DMS114 treated with DMSO at 0.1 percent for 48 hours (cell line): Measurements from ENCODE around the gene SMR3A.

Experiments
- DNase-seq: peaks from one replicate; lab custom pipeline; 2025; ENCODE audit not compliant: unreplicated experiment; lab: John Stamatoyannopoulos, UW

The SMR3A gene

GRCh38 chr4:70360460-70360859, at the start of gene SMR3A:
Gene SMR3A, plus strand, starts transcription at chr4:70360760. Its CDS starts 1,356 bp downstream, at chr4:70362116.
- no peak for DNase-seq

GRCh38 chr4:70313736-70314135, 46.8 kb upstream of the SMR3A start:
- no peak for DNase-seq

- DNase-seq: no peak
Observed at GRCh38 chr4:70315928-70316327, 44.6 kb upstream of the SMR3A start.

GRCh38 chr4:70326052-70326451, 34.5 kb upstream of the SMR3A start:
- DNase-seq: no peak

- DNase-seq: no peak
Observed at GRCh38 chr4:70334681-70335080, 25.9 kb upstream of the SMR3A start, which contains the start of gene CABS1. Gene CABS1, plus strand, starts transcription at chr4:70334981. Its CDS starts 59 bp downstream, at chr4:70335040.

- no peak for DNase-seq
Observed at GRCh38 chr4:70336043-70336442, 24.5 kb upstream of the SMR3A start.

- DNase-seq: no peak
Observed at GRCh38 chr4:70337886-70338420, 22.6 kb upstream of the SMR3A start.

- DNase-seq: no peak
Observed at GRCh38 chr4:70356185-70356584, 4.4 kb upstream of the SMR3A start.

- DNase-seq: no peak
Observed at GRCh38 chr4:70359115-70359661, 1.4 kb upstream of the SMR3A start.

GRCh38 chr4:70364002-70364401, 3.4 kb downstream of the SMR3A start:
- DNase-seq: no peak

GRCh38 chr4:70365479-70365878, 4.9 kb downstream of the SMR3A start:
- DNase-seq: no peak

GRCh38 chr4:70367813-70368212, 7.3 kb downstream of the SMR3A start:
- no peak for DNase-seq

- no peak for DNase-seq
Observed at GRCh38 chr4:70371987-70372386, 11.4 kb downstream of the SMR3A start.

- no peak for DNase-seq
Observed at GRCh38 chr4:70372760-70373159, 12.2 kb downstream of the SMR3A start.

GRCh38 chr4:70380578-70380977, 20.0 kb downstream of the SMR3A start:
- no peak for DNase-seq

- no peak for DNase-seq
Observed at GRCh38 chr4:70382691-70383181, 22.2 kb downstream of the SMR3A start, which contains the start of gene SMR3B. Gene SMR3B, plus strand, starts transcription at chr4:70383131. Its CDS starts 1,380 bp downstream, at chr4:70384511.

- DNase-seq: no peak
Observed at GRCh38 chr4:70392057-70392776, 31.7 kb downstream of the SMR3A start.

- DNase-seq: no peak
Observed at GRCh38 chr4:70397580-70397979, 37.0 kb downstream of the SMR3A start, which contains the start of gene OPRPN. Gene OPRPN, plus strand, starts transcription at chr4:70397940. Its CDS starts 1,346 bp downstream, at chr4:70399286.

- DNase-seq: no peak
Observed at GRCh38 chr4:70399319-70399718, 38.8 kb downstream of the SMR3A start.

GRCh38 chr4:70402762-70403161, 42.2 kb downstream of the SMR3A start:
- DNase-seq: no peak

- DNase-seq: no peak
Observed at GRCh38 chr4:70405765-70406164, 45.2 kb downstream of the SMR3A start.
